OCI-LY3 (cell line): ENCODE results near the gene ANXA7.

Source experiments
- EZH2phosphoT487 ChIP-seq: fragments of 200-600 bp; shearing (Covaris generic); IDR thresholded peaks from 2 replicates; pipeline ENCODE4 v1.6.1; 2018; ENCODE audit warnings: antibody characterized with exemption, mixed run types, low read depth
- TF ChIP-seq, protein P1 (sequence below): fragments of 200-600, 300-600 bp; sonication (generic); IDR thresholded peaks from 2 replicates; pipeline ENCODE4 v1.5.1; 2014; ENCODE audit warnings: antibody characterized with exemption, low read length, low read depth

DNA sequence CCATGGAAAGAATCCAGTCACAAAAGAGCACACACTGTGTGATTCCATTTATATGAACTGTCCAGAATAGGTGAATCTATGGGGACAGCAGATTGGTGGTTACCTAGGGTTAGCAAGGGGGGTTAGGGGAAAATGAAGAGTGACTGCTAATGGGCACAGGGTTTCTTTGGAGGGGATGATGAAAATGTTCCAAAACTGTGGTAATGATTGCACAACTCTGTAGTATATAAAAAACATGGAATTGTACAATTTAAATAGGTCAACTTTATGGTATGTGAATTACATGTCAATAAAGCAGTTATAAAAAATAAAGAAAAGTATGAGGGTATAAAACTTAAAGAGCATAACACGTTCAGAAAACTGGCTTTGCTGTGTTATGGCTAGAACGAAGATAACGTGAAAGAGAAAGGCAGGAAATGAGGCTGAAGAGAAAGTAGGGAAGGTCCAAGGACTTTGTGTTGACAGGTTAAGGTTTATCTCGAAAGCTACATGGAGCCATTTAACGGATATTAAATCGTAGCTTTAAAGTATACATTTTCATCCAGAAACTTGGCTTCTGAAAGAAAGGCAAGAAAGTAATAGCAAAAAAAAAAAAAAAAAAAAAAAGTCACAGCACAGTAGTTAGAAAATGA is 45.9 kb upstream of the ANXA7 start:
- TF ChIP-seq, protein P1, sequence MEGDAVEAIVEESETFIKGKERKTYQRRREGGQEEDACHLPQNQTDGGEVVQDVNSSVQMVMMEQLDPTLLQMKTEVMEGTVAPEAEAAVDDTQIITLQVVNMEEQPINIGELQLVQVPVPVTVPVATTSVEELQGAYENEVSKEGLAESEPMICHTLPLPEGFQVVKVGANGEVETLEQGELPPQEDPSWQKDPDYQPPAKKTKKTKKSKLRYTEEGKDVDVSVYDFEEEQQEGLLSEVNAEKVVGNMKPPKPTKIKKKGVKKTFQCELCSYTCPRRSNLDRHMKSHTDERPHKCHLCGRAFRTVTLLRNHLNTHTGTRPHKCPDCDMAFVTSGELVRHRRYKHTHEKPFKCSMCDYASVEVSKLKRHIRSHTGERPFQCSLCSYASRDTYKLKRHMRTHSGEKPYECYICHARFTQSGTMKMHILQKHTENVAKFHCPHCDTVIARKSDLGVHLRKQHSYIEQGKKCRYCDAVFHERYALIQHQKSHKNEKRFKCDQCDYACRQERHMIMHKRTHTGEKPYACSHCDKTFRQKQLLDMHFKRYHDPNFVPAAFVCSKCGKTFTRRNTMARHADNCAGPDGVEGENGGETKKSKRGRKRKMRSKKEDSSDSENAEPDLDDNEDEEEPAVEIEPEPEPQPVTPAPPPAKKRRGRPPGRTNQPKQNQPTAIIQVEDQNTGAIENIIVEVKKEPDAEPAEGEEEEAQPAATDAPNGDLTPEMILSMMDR: no peak
- no peak for TF ChIP-seq EZH2phosphoT487
